C4-2B (cell line): Measurements from ENCODE around the gene SLC17A6.

ENCODE experiments used
- H3K27ac ChIP-seq: fragments of 450-650 bp; 2 replicates; pipeline ENCODE4 v1.5.1; 2017
- ZFX ChIP-seq: fragments of 450-650 bp; IDR thresholded peaks from 2 replicates; pipeline ENCODE4 v1.6.1; 2017
- TF ChIP-seq, protein P1 (sequence below): fragments of 450-650 bp; conservative IDR thresholded peaks from 2 replicates; pipeline ENCODE4 v1.5.1; 2017; ENCODE audit warnings: mild to moderate bottlenecking

Gene SLC17A6

DNA sequence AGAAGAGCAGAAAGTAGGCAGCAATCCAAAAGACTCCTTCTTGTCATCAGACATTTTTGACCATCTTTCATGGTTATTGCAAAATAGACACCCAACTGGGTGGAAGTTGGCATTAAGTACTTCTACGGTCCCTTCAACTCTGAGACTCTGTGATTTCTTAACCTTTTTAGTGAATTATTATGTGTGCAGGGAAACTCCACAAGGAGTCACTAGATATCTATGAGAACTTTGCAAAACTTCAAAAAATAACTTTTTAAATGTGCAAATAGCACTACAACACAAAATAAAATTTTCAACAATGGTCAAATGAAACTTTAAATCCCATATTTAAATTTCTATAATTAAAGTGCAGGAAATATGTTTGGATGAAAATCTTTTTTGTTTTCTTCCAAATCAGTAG, 88.7 kb downstream of the SLC17A6 start:
- TF ChIP-seq, protein P1, sequence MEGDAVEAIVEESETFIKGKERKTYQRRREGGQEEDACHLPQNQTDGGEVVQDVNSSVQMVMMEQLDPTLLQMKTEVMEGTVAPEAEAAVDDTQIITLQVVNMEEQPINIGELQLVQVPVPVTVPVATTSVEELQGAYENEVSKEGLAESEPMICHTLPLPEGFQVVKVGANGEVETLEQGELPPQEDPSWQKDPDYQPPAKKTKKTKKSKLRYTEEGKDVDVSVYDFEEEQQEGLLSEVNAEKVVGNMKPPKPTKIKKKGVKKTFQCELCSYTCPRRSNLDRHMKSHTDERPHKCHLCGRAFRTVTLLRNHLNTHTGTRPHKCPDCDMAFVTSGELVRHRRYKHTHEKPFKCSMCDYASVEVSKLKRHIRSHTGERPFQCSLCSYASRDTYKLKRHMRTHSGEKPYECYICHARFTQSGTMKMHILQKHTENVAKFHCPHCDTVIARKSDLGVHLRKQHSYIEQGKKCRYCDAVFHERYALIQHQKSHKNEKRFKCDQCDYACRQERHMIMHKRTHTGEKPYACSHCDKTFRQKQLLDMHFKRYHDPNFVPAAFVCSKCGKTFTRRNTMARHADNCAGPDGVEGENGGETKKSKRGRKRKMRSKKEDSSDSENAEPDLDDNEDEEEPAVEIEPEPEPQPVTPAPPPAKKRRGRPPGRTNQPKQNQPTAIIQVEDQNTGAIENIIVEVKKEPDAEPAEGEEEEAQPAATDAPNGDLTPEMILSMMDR, result peak; percentile 19
- TF ChIP-seq ZFX, result no peak
- no peak overlapping the region for H3K27ac ChIP-seq
